Head of caudate nucleus (tissue), 42 donors: ENCODE measurements around the gene DDA1.
A peak's percentile ranks its signal among the peaks of the same experiment; 100 is the strongest.
"Not testable (repeated sequence)": the region's sequence is repeated elsewhere in the genome, so short reads cannot be mapped to it uniquely, and the experiment has no call there.

Experiments
- DNase-seq, 42 donors: peaks; one replicate each; pipeline versions ENCODE4 v3.0.0 to v3.0.0-alpha.2; 2020 to 2021; ENCODE audit warnings: mixed read lengths in 7 of 42
- intact Hi-C: fragments of 100-400 bp; cut with DNase I; formaldehyde crosslinking; loops from one replicate; pipeline ENCODE4 v1.15.0; 2022

Gene DDA1

DNA sequence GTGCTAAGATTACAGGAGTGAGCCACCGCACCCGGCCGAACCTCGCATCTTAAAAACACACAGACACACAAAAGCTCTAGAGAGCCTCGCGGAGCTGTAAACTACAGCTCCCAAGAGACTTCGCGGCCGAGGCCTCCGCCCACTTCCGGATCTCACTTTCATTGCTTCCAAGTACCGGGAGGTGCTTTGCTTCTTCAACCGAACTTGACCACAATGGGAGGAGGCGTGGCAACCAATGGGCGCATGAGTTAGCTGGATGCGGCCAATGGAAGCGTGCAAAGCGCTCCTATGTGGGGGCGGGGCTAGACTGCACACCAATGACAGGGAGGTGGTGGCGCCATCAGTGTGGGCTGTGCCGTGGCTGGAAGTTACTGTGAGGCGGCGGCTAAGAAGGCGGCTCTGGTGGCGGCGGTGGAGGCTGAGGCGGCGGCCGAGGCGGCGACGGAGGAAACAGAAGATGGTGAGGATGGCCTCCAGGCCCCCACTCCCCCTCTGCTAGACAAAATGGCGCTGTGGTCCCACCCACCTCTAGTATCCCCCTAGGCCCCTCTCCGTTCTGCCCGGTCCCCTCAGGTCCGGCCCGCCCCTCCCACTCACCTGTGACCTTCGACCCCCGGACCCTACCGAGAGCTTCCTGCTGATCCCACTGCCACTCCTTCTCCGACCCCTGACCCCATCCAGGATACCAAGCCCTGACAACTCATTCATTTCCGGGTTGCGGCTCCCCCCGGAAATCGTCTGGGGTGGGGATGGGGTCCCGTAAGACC is at the start of gene DDA1:
TSS of gene DDA1 (plus strand) at position 366 of the 767 bp plus-strand sequence. CDS start at position 458, 92 bp downstream.
- intact Hi-C loops: loop anchor here (5.0 kb wide), 1 partner anchor 42 kb away; the partner anchor contains the start of gene BABAM1
- DNase-seq: peak; percentile 97 to 100 (median 99)

GRCh38 chr19:17259934-17260333 is 49.4 kb upstream of the DDA1 start:
- intact Hi-C loops: no loop called here
- DNase-seq: no peak

DNA sequence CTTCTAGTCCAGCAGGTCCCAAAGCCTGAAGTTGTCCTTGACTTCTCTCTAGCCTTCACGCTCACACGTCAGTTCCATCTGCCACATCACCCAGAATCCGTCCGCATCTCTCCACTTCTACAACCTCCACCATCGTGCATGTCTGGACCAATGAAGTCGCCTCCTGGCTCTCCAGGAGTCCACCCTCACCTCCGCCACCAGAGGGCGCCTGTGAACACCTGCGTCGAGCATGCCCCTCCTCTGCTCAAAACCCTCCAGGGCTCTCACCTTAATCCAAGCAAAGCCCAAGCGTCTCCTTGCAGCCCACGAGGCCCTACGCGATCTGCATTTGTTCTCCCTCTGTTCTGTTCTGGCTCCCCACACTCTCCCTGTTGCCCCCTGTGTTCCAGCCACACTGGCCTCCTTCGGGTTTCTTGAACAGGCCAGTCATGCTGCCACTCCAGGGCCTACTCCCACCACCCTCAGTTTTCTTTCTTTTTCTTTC is 48.5 kb upstream of the DDA1 start:
- DNase-seq: peak in 40 of 42 donors; percentile 36 to 85 (median 66)
- intact Hi-C loops: no loop called here

- intact Hi-C loops: no loop called here
- DNase-seq: no peak
These were observed 46.8 kb upstream of the DDA1 start for GRCh38 chr19:17262557-17262956.

DNA sequence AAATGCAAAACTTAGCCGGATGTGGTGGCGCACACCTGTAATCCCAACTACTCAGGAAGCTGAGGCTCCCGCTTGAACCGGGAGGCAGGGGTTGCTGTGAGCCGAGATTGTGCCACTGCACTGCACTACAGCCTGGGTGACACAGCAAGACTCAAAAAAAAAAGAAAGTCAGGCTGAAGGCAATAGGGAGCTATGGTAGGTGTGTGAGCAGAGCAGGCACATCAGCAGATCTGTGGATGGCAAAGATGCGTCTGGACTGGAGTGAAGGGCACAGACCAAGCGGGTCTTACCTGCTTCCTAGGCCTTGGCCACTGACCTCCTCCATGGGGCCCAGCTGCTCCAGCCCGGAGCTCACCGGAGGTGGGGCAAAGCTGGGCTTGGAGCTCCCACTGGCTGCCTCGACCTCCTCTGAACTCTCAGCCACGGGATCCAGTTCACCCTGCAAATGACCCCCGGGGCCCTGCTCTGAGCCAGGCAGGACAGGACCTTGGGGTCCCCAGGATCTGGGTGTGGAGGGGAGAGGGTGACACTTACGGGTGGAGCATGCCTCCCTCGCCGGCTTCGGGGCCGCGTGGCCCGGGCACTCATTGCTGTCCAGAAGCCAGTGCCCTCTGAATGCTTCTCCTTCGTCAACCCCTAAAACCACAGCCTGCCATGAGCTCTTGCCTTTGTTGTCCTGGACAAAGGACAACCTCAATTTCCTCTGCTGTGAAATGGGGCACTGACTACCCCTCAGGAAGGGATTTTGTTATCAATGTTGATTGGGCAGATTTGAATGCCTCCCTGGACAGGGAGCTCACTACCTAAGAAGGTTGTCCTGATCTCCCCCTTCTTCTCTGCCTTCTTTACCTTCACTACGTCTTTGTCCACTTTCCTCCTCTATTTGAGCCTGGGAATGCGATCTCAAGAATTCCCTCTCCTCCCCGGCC is 45.4 kb upstream of the DDA1 start:
- DNase-seq: no peak
- intact Hi-C loops: no loop called here

DNA sequence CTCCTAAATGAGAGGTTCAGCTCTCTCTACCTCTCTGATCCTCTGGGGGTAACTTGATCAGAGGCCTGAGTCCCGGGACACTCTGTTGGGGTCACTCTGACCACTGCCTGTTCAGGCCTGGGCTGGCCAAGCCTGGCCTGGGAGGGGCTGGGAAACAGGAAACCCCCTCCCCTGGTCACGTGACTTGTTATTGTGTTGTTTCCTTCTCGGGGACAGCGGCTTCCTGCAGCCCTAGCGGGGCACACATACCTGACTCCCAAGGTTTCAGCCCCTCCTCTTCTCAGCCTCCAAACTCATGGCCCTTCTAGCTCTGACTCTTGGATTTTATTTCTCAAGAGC is 44.8 kb upstream of the DDA1 start, which contains the start of gene USHBP1:
TSS of gene USHBP1 (minus strand) at position 105 of the 339 bp plus-strand sequence. CDS start 446 bp downstream, outside the sequence.
- no peak for DNase-seq

DNA sequence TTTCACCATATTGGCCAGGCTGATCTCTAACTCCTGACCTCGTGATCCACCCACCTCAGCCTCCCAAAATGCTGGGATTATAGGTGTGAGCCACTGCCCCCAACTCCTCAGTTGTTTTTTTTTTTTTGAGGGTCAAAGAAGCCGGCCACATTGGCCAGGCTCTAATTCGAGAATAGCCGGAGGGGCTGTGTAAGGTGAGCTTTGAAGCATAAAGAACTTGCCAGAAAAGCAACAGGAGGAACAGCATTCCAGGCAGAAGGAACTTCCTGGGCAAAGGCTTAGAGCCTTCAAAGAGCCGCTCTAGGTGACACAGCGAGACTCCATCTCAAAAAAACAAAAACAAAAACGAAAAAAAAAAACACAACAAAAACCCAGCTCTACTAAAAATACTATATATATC is 43.3 kb upstream of the DDA1 start:
- intact Hi-C loops: loop anchor here (5.0 kb wide), 2 partner anchors 39 to 41 kb away; partner anchors contain the start of genes DDA1, MRPL34 and OCEL1
- DNase-seq: no peak

More for the DNA sequence above, 44.8 kb upstream of the DDA1 start, which contains the start of gene USHBP1:
- intact Hi-C loops: no loop called here

DNA sequence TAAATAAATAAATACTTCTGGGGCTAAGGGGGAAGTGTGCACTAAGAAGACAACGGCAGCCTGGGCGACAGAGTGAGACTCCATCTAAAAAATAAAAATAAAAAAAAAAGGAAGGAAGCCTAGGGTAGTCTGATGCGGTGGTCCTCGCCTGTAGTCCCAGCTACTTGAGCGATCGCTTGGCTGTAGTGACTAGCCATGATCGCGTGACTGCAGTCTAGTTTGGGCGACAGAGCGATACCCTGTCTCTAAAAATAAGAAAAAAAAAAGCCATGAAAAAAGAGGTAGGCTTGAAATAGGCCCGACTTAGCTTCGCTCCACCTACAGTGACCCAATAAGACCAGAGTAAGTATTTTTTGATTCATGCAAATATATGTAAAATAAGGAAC is 42.8 kb upstream of the DDA1 start:
- DNase-seq: peak in 5 of 42 donors; percentile 11 to 32 (median 20)
- intact Hi-C loops: loop anchor here (5.0 kb wide), 2 partner anchors 39 to 41 kb away; partner anchors contain the start of genes DDA1, MRPL34 and OCEL1

DNA sequence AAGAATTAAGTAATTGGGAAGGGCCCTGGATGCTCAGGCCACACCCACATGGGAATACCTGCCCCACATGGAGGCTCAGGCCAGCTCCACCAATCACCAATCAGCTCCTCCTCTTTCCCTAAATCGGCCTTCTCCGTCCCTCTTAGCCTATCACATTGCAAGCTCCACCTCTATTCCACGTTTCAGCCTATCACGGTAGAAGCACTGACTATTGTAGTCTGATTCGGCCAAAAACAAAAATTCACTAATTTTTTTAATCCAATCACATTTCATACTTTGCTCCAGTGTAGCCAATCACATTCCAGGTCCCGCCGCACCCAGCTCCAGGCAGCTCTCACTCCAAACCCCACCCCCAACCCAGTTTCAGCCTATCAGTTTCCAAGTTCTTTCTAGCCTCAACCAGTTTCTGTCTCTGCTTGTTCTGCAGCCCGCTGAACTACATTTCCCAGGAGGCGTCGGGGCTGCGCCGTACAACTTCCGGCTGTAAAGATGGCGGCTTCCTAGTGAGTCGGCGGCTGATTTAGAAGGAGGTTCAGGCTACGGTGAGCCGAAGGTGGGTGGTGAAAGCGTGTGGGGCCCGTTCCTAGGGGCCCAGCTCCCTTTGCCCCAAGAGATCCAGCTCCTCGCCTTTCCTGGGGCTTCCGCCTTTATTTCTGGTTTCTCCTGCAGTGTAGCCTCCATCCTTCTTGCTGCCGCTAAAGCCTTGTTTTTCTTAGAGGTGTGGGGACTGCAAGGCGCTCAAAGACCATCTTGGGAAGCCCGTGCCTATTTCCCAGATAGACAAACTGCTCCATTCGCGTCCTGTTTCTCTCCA is 42.2 kb upstream of the DDA1 start, which contains the start of gene BABAM1:
TSS of gene BABAM1 (plus strand) at position 469 of the 814 bp plus-strand sequence. CDS start 1,364 bp downstream, outside the sequence.
- intact Hi-C loops: loop anchor here (5.0 kb wide), 2 partner anchors 40 kb away; partner anchors contain the start of genes DDA1, MRPL34 and OCEL1

GRCh38 chr19:17268754-17269153 is 40.6 kb upstream of the DDA1 start:
- intact Hi-C loops: loop anchor here (5.0 kb wide), 2 partner anchors 39 to 41 kb away; partner anchors contain the start of genes DDA1, MRPL34 and OCEL1
- no peak for DNase-seq

More for the DNA sequence above, 42.2 kb upstream of the DDA1 start, which contains the start of gene BABAM1:
- peak; percentile 92 to 100 (median 98) for DNase-seq

- intact Hi-C loops, DNase-seq: not testable (repeated sequence)
These were observed 34.5 kb upstream of the DDA1 start for GRCh38 chr19:17274892-17275291.

GRCh38 chr19:17275441-17276175 is 33.8 kb upstream of the DDA1 start:
- intact Hi-C loops: no loop called here
- no peak for DNase-seq

DNA sequence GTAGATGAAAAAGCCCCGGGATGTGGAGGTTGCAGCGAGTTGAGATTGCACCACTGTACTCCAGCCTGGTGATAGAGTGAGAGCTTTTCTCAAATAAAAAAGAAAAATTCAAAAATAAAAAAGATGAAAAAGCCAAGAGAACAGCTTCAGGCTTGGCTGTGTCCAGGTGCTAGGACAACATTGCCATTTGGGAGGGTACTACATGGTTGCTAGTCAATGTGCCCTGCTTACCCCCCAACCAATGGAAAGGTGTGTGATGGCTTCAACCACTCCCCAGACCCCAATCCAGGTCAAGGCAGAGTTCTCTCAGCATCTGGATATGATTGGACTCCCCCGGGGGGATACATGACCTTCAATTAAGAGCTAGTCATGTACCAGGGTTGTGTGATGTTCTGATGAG is 29.9 kb upstream of the DDA1 start:
- no peak for DNase-seq
- intact Hi-C loops: no loop called here

DNA sequence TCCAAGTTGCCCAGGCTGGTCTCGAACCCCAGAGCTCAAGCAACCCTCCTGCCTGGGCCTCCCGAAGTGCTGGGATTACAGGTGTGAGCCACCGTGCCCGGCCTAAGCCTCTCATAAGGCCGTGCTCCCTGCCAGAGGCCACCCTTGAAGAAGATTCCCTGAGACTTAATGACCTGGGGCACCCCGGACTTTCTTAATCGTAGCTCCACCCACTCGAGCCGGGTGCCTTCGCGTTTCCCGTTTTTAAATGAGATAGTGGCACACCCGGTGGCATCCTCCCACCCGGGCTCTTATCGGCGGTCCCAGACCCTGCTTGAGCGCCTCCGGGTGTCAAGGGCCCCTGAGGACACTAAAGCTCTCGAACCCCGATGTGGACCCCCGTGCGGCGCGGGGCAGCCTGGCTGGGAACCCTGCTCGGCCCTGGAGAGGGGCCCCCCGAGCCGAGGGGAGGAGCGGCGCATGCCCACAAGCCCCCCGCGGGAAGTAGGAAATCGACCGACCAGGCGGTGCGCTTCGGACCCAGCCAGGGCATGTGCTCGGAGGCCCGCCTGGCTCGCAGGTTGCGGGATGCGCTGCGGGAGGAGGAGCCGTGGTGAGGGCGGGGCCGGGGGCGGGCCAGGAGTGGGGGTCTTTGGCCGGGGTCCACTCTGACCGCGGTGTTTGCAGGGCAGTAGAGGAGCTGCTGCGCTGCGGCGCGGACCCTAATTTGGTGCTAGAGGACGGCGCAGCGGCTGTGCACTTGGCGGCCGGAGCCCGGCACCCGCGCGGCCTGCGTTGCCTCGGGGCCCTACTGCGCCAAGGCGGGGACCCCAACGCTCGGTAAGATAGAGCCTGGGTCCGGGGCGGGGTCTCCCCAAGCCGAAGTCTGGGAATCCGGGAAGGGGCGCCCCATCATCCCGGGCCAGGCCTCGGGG is 27.7 kb upstream of the DDA1 start, which contains the start of gene ANKLE1:
TSS of gene ANKLE1 (plus strand) at position 511 of the 914 bp plus-strand sequence. CDS start at position 531, 20 bp downstream.
- DNase-seq: peak in 30 of 42 donors; percentile 9 to 66 (median 38)
- intact Hi-C loops: loop anchor here (10.0 kb wide), 1 partner anchor 207 kb away; the partner anchor contains the start of genes HAUS8 and MYO9B

DNA sequence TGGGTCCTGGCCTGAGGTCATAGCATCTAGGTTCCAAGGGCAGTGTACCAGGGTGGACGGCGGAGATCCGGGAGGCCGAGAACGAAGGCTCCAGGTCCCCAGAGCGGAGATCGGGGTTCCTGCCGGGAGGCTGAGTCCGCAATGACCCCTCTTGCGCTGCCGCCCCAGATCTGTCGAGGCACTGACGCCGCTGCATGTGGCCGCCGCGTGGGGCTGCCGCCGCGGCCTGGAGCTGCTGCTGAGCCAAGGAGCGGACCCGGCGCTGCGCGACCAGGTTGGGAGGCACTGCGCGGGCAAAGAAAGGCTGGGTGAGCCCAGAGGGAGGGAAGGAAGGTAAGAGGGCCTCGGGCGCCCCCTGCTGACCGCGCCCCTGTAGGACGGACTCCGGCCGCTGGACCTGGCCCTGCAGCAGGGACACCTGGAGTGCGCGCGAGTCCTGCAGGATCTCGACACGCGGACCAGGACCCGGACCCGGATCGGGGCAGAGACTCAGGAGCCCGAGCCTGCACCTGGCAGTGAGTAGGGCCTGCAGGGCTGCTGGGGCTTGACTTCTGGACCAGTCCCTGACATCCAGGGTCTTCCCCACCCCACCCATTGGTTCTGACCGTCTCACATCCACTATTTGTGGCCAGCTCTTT is 26.8 kb upstream of the DDA1 start:
- peak; percentile 64 to 91 (median 80) for DNase-seq
- intact Hi-C loops: loop anchor here (10.0 kb wide), 1 partner anchor 208 kb away; the partner anchor contains the start of genes HAUS8 and MYO9B
